GM21447 (cell line): ENCODE results near the gene ECE1.

Experiments used
- ATAC-seq: cut with Tn5 transposase; IDR thresholded peaks from one replicate; pipeline ENCODE4 v1.9.1; 2021; ENCODE audit not compliant: unreplicated experiment

ECE1 gene

DNA sequence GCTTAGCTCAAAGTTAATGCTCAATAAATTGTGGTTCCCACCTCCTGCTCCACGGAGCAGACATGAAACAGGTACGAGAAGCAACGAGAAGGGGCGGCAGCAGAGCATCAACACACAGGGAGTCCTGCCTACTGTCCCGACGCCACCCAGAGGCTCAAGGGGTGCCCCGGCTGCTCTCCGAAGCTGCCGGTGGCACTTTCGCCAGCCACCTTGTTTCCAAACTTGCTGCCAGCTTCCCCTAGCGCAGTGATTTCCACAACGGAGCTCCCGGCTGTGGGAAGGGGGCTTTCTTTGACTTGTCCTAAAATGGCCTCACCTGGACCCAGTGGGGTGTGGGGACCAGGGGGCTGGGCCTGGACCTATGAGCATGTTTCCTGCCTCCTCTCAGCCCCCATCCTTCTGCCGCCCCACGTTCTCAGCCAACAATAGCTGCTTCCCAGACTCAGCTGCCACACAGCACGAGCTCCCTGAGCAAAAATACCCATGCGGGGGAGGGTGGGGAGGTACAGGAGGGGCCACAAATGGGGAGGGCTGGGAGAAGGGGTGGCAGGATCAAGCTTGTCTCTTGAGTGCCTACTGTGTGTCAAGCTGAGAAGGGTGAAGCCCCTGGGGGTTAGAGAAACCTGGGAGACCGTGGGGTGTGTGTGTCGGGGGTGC is 35.6 kb upstream of the ECE1 start:
- no peak for ATAC-seq

DNA sequence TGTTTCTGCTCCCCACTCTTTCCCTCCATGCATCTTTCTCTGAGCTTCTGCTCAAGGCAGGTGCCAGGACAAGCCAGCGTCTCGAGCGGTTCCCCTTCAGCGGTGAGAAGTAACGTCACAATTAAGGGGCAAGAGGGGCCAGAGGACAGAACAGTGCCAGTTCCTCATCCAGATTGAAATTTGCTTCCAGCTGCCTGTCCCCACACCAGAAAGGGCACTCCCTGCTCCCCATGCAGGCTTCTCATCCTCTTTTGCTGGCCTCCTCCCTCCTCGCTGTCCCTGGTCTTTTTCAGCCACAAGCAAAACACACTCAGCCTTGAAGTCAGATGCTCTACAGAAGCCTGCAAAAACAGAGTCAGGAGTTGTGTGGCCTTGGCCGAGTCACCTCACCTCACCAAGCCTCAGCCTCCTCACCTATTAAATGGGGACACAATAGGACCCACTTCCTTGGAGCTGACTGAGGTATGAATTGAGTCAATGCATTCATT is 35.0 kb upstream of the ECE1 start:
- ATAC-seq: no peak

DNA sequence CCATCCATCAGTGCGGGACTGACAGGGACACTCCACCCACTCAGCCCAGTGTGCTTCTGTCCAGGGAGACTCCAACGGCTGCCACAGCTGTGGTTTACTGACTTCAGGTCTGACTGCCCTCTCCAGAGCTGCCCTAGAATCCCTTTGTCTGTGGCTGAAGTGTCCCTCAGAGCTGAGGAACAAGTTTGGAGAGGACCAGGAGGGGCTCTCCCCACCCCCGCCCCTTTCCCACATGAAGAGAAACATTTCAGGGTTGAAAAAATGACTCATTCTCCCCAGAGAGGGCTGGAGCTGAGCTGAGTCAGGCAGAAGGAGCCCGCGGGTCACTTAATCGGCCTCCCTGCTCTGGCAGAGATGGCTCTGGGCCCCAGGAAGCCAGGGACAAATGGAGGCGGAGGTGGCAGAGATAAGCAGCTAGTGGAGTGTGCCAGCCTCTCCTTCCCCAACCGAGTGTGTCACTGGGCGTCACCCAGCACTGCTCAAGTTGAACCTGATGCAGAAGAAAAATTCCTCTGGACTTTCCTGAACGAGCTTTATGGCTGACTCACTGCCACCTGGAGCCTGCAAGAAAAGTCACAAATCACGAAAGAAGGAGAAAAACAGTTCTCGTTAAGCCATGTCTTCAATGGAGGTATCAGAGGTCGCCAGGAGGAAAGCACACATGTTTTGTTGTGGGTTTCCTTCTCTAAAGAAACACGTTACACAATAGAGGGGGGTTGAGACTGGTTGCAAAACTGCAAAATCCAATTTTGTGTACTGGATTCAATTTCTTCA is 34.3 kb upstream of the ECE1 start:
- ATAC-seq: no peak

DNA sequence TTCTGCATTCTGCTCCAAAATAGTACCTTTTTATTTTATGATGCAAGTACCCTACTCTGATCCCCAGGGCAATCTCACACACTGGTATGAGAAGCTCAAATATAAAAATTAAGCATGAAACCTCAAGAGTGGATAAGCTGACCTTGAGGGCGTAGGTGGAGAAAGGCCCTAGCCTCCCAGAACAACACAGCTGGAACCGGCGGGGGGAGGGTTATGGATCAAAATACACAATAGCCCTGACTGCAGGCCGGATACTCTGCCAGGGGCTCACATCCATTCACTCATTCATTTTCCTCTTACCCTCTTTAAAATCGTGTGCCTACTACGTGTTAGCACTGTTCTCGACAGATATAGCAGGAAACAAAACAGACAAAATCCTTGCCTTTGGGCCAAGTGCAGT is 32.8 kb upstream of the ECE1 start:
- ATAC-seq: no peak

DNA sequence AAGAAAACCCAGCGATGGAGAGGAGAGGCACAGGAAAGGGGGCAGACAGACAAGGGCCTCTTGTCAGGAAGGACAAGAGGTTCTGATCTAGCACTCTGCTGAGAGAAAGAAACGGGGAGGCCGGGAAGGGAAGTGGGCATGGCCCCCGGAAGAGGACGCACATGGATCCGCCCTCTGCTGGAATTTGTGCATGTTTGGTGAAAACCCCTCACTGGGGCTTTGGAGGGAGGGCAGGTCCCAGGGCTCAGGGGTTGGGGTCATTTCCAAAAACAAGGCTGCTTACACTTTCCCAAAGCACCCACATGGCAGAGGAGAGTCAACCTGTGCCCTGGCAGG is 32.4 kb upstream of the ECE1 start:
- ATAC-seq: no peak

DNA sequence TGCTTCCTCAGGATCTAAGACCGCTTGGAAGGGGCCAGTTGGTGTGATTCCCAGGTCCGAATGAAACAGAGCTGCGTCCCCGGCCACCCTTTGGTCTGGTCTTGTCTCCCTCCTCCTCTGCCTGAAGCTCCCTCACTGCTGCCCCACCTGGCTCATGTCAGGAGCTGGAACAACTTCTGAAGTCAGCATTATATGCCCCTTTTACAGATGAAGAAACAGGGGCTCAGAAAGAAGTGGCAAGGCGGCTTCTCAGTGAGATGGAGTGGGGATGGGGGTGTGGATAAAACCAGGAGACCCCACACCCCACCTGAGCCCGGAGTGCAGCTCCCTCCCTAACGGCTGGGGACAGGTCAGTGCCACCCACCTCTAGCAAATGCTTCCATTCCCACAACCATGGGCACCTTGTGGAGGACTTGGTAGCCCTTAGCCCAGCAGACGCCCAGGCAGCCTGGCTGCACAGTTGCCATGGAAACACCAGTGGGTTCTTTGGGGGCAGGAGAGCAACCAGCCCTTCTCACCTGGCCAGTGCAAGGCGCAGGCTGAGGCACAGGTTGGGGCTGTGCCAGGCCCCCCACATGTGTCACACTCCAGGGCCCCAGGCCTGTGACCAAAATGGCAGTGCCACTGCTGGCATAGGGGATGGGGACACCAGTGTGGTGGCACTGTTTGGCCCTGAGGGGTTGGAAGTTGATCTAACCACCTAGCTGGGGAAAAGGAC is 31.9 kb upstream of the ECE1 start:
- no peak for ATAC-seq

DNA sequence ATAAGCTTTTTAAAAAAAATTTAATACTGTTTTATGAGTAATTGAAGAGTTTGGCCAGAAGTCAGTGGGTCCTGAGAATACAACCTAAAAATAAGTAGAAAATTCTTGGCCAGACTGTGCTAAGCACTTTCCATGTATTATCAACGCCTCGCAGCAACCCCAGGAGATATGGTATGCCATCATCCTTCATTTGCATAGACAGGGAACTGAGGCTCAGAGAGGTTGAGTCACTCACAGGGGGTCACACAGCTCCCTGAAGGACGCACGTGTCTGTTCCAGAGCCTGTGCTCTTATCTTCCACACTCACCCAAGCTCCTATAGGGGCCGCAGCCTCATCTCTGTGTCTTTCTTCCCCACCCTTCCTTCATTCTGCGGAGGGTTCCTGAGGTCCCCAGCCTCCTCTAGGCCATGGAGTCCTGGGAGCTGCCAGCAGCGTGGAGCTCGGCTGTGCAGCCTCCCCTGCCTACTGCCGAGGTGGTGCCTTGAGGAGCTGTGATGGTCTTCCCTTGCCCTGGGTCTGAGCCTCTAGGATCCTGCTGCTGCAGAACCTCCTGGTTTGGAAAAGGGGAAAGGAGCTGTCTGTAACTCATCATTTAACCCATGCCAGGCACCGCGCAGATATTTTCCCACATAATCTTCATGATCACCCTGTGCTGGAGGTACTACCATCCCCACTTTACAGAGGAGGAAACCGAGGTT is 30.3 kb upstream of the ECE1 start:
- no peak for ATAC-seq

DNA sequence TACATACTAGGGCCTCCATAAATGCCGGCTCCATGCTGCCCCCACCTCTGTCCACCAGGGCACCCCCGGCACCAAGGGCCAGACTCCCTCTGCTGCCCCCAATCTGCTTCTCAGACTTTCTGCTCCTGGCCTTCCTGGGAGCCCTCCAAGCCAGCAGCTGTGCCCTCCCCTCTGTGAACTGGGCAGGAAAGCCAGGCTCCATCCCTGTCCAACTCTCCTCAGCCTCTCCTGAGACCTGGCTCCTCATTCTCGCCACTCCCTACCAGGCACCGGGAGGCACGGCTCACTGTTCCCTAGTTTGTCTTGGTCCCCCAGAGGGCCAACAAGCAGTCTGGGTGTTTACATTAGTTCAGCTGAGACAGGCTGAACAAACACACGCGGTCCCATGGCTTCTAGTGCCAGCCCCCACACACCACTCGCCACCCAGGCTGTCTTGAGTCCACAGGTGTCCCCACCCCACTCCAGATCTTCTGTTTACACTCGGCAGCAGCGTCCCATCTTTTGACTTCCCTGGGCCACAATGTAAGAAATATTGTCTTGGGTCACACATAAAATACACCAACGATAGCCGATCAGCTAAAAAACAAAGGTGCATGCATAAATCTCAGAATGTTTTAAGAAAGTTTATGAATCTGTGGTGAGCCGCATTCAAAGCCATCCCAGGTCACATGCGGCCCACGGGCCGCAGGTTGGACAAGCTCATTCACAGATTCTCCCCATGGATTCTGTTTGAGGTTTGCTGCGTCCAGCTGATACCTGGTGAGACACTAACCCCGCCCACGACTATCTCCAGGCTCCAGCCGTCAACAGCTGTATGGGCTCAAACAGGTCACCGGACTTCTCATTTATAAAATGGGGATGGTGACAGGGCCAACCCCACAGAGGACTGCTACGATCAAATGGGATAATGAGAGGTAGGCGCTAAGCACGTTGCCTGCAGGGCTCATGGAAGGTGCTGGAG is 29.5 kb upstream of the ECE1 start:
- ATAC-seq: no peak

DNA sequence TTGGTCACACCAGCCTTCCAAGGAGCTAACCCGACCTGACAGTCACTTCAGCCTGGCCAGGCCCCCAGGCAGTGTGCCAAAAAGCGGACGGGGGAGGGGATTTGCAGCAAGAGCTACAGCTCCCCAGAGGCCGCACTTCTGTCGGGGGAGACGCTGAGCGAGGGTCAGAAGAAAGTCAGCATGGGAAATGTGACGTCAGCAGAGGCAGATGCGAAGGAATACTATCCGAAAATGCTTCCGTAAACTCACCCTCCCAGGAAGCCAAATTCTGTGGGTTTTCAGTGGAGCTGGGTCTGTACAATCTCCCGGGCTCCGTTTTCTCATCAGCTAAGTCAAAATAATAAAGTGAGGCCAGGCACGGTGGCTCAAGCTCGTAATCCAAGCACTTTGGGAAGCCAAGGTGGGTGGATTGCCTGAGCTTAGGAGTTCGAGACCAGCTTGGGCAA is 28.5 kb upstream of the ECE1 start:
- no peak for ATAC-seq

DNA sequence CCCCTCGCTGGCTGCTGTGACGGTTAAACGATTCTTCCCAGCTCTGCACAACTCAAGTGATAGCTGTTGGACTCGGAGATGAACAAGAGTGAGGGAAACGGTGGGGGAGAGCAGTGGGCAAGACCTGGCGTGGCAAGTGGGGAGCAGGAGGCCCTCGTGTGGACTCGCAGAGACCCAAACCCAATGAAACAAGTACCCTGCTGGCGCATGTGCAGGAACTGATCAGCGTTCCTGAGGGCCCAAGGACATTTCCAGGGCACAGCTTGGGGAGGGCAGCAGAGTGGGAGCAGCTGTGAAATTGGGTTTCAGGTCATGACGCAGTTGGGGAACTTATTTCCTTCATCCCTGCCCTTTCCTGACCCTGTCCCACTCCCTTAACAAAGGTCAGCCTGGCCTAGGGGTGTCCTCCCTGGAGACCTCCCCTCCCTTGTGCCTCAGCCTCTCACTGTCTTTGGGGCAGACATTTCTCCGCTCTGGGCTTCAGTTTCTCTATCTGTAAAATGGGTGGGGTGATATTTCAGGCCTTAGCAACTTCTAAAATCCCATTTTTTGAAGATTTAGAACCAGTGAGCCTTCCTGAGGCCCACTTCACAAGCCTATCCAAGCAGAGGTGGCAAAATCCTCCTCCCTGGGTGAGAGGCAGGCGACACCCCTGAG is 27.9 kb upstream of the ECE1 start:
- no peak for ATAC-seq

DNA sequence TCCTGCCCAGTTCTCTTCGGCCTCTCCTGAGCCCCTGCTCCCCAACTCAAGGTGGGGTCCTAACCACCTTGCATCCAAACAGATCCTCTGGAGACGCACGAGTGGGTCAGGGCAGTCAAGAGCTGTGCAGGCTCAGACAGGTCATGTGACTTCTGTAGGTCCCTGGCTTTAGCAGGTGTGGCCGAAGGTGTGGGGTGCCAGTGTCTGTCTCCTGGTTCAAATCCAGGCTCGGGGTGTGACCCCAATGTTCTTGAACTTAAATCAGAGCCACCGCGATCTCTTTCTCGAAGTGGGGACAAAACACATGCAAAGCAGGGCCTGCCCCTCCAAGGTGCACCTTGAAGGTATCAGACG is 27.4 kb upstream of the ECE1 start:
- ATAC-seq: no peak

DNA sequence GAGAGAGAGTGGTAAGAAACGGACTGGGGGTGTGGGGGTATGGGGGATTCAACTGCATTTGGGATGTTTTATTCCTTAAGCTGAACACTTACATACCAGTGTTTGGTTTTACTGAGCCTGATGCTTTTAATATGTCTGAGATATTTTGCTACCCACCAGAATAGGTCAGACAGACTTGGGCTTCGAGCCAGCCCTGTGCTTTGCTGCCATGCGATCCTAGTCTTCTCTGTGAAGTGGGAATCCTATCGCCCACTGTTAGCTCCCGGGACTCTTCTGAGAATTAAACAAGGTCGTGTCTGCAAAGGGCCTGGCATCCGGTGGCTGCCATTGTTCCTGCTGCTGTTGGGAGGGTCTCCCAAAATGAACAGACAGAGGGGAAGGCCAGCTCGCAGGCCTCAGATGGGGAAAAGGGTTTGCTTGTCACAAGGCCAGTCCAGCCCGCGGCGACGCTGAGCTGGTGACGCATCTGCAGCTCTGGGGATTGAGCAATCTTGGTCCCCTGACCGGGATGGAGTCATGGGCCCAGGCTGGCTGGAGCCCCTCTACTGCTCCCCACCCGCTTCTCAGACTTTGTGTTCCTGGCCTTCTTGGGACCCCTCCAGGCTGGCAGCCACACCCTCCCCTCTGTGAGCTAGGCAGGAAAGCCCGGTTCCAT is 26.9 kb upstream of the ECE1 start:
- ATAC-seq: no peak

DNA sequence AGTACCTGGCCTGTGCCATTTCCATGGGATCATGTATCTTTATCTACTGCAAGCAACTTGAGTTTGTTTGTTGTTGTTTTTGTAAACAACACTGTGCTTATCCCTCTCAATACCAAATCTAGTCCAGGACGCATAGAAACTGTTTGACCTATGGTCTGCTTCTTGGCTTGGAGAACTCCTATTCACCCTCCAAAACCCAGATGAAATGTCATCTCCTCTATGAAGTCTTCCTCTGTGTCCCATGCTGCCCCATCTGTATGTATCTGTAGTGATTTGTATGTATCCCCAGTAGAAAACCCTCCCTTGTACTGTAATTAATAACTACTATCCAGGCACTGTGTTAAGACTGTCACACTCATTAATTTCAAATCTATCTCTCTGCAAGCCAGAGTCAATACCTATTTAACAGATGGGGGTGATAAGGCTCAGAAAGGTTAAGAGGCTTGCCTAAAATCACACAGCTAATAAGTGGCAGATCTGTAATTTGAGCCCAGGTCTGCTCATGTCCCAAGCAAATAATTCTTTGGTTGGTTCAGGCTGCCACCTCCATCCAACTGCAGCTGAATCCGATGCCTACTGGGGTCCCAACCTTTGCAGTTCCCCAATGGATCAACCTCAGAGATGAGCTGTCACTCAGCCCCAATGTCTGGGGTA is 24.6 kb upstream of the ECE1 start:
- ATAC-seq: no peak

DNA sequence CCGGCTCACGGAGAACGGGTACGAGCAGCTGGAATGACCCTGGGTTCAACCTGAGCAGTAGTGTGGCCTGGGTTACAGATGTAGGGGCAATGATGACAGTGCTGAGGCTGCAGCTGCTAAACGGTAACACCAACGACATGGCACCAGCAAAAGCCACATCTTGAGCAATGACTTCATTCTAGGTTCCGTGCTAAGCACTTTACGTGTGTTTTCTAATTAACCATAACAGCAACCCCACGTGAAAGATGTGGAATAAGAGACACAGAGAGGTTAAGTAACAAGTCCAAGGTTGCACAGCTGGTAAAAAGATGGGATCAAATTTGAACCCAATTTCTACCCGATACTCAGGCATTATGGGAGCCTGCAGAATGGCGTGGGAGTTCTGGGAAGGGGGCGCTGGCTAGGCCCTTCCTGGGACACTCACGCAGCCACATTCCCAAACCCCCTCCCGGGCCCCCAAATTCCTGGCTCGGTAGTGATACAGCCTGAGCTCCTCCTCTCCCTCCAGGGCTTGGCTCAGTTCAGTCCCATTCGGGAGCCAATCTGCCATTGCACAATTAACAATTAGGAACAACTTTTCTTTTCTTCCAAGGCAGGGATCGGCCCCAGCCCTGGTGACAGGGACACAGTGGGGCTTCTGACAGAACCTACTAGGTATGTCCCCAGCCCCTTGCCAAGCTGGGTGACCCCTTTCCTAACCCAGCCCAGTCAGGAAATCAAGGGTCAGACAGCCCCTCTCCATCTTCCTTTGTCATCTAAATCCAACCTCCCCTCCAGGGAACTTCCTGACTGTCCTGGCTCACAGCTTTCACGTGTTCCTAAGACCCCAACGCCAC is 23.8 kb upstream of the ECE1 start:
- ATAC-seq: no peak

DNA sequence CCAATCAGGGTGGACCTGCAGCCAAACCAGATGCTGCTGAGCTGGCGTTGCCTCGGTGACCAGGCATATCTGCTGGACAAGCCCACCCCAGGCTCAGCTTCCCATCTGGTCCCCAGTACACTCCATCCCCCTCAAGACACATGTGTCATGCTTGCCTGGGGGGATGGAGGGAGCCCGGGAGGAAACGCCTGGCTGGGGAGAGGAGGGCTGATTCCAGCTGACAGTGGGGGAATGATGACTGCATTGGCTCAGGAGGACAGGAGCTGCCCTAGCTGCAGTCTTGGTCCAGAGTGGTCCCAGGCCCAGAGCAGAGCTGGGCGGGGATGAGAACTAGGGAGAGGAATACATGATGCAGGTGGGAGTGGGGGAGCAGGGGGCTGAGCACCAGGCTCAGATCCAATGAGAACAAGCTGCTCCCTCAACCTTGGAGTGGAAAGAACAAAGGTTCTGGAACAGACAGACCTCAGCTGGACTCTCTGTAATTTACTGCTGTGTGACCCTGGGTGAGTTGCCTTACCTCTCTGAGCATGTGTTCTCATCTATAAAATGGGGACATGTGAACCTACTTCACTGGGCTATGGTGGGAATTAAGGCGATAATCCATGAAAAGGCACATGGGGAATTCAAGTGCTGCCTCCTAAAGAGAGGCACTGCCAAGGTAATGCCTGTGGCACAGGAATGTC is 23.1 kb upstream of the ECE1 start:
- ATAC-seq: no peak

DNA sequence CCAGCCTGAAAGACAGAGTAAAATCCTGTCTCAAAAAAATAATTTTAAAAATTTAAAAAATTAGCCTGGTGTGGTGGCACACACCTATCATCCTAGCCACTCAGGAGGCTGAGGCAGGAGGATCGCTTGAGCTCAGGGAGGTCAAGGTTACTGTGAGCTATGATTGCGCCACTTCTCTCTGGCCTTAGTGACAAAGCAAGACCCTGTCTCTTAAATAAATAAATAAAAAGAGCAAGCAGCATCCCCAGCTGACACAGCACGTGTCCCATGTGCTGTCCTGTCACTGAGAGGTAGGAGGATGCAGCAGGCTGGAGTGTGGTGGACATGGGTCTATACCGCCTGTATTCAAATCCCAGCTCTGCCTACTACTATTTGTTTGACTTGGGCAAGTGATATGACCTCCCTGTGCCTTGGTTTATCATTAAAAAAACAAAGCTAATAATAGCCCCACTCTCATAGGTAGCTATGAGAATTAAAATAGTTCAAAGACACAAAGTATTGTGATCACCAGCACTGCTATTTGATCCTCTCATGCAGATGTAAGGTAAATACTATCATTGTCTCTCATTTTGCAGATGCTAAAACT is 22.2 kb upstream of the ECE1 start:
- ATAC-seq: no peak

DNA sequence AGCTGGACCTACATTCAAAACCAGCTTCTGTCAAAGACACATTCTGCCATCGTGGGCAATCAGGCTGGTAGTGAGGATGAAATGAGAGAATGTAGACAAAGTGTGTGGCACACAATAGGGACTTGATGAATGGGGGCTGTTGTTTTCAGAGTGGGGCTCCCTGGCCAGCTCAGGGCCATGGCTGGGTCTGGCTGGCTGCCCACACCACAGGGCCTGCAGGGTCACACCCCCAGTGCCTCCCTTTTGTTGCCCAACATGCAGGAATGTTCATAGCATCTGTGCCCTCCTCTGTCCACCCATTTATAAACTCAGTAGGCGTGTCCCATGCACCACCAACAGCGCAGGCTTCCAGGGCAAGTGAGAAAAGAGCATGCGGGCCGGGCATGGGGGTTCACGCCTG is 20.8 kb upstream of the ECE1 start:
- ATAC-seq: no peak
